ENCODE measurements around the gene PUS1. TPM values are rescaled to one million over a fixed set of nuclear protein-coding genes. Genes with fewer than 3 reads are reported as not detected.

PUS1 gene
- total RNA-seq, 3 donors from 2014 or later: 21.0 to 28.3 (median 22.9) TPM

GRCh38 chr12:131927110-131928079 is 1.7 kb upstream of the PUS1 start:
- H3K4me3 ChIP-seq: no peak overlapping the region
- ATAC-seq (no peak), DNase-seq (peak in 1 of 3 donors; percentile 51)
- H3K9me3 ChIP-seq: no peaks in the 10 kb centered on the region
- intact Hi-C loops (cut with DNase I, micrococcal nuclease): no loop called here
- H3K4me1 ChIP-seq (ENCODE audit: low read depth): no peaks in the 10 kb centered on the region
- no peak for TF ChIP-seq CTCF (IDR thresholded peaks at IDR 0.05)
- no peaks in the 10 kb centered on the region for H3K36me3 ChIP-seq (ENCODE audit: low read depth)

- intact Hi-C loops (cut with DNase I, micrococcal nuclease): no loop called here
- peak overlapping the region; percentile 54 for H3K4me3 ChIP-seq
- H3K36me3 ChIP-seq (ENCODE audit: low read depth): no peaks in the 10 kb centered on the region
- no peak for DNase-seq
- TF ChIP-seq CTCF (IDR thresholded peaks at IDR 0.05): no peak
- no peaks in the 10 kb centered on the region for H3K9me3 ChIP-seq
- H3K4me1 ChIP-seq (ENCODE audit: low read depth): no peaks in the 10 kb centered on the region
- ATAC-seq: peak; percentile 21
These were observed 881 bp upstream of the PUS1 start for GRCh38 chr12:131928080-131928710.

GRCh38 chr12:131929581-131930456 is 743 bp downstream of the PUS1 start:
- Histone ChIP-seq H3K4me1 (ENCODE audit: low read depth) (no peaks in the 10 kb centered on the region), H3K9me3 (no peaks in the 10 kb centered on the region), H3K4me3 (peak overlapping the region; percentile 54), H3K36me3 (ENCODE audit: low read depth) (peaks cover 3% of the 10 kb centered on the region)
- ATAC-seq: peak; percentile 41
- TF ChIP-seq CTCF (IDR thresholded peaks at IDR 0.05): no peak
- intact Hi-C loops (cut with DNase I, micrococcal nuclease): no loop called here
- DNase-seq: peak; percentile 42 to 74 (median 65)

- intact Hi-C loops (cut with DNase I, micrococcal nuclease): no loop called here
- Histone ChIP-seq H3K36me3 (ENCODE audit: low read depth) (peaks cover 3% of the 10 kb centered on the region), H3K4me3 (no peak overlapping the region), H3K4me1 (ENCODE audit: low read depth) (no peaks in the 10 kb centered on the region), H3K9me3 (no peaks in the 10 kb centered on the region)
- no peak for ATAC-seq
- DNase-seq: no peak
- no peak for TF ChIP-seq CTCF (IDR thresholded peaks at IDR 0.05)
These were observed 1.4 kb downstream of the PUS1 start for GRCh38 chr12:131930510-131930909.

- no peaks in the 10 kb centered on the region for H3K4me1 ChIP-seq (ENCODE audit: low read depth)
- H3K4me3 ChIP-seq: no peak overlapping the region
- intact Hi-C loops (cut with DNase I, micrococcal nuclease): no loop called here
- H3K36me3 ChIP-seq (ENCODE audit: low read depth): peaks cover 3% of the 10 kb centered on the region
- peak in 1 of 3 donors; percentile 41 for DNase-seq
- TF ChIP-seq CTCF (IDR thresholded peaks at IDR 0.05): no peak
- H3K9me3 ChIP-seq: no peaks in the 10 kb centered on the region
- ATAC-seq: no peak
These were observed 4.3 kb downstream of the PUS1 start for GRCh38 chr12:131933387-131933786.

All from mucosa of descending colon (tissue), 3 donors.